Chondrocyte (in vitro differentiated cells): ENCODE data around the gene SLC35B4. TPM values are rescaled to one million over a fixed set of nuclear protein-coding genes. Genes with fewer than 3 reads are reported as not detected.

Experiments
- DNase-seq: peaks from one replicate; pipeline ENCODE4 v3.0.0; 2021; ENCODE audit warnings: mixed read lengths, low spot score
- H3K27ac Mint-ChIP-seq: one replicate; pipeline ENCODE4 v1.8.0; 2021; ENCODE audit warnings: mild to moderate bottlenecking, moderate library complexity, mixed read lengths; ENCODE audit not compliant: unreplicated experiment
- H3K27me3 Mint-ChIP-seq: 2 replicates; pipeline ENCODE4 v1.8.0; 2021; ENCODE audit warnings: low read depth, mixed read lengths
- H3K36me3 Mint-ChIP-seq: 2 replicates; pipeline ENCODE4 v1.8.0; 2021; ENCODE audit warnings: low read depth, mixed read lengths
- H3K4me1 Mint-ChIP-seq: 2 replicates; pipeline ENCODE4 v1.8.0; 2021; ENCODE audit warnings: low read depth, mild to moderate bottlenecking, mixed read lengths
- H3K4me3 Mint-ChIP-seq: one replicate; pipeline ENCODE4 v1.8.0; 2021; ENCODE audit warnings: mild to moderate bottlenecking, moderate library complexity, mixed read lengths; ENCODE audit not compliant: unreplicated experiment
- H3K9me3 Mint-ChIP-seq: 2 replicates; pipeline ENCODE4 v1.8.0; 2021; ENCODE audit warnings: low read depth, mixed read lengths
- total RNA-seq: library from RNA; stranded (reverse); gene quantifications from 3 replicates; pipeline ENCODE4 v1.2.1, GENCODE V29; 2021
- TF ChIP-seq, protein P1 (sequence below): fragments of 200-600 bp; sonication (generic); IDR thresholded peaks from 2 replicates; pipeline ENCODE4 v1.5.0; 2021; ENCODE audit warnings: antibody characterized with exemption, mild to moderate bottlenecking, moderate library complexity

Gene SLC35B4
- total RNA-seq, 1 donor from 2014 or later: 25.1 TPM

DNA sequence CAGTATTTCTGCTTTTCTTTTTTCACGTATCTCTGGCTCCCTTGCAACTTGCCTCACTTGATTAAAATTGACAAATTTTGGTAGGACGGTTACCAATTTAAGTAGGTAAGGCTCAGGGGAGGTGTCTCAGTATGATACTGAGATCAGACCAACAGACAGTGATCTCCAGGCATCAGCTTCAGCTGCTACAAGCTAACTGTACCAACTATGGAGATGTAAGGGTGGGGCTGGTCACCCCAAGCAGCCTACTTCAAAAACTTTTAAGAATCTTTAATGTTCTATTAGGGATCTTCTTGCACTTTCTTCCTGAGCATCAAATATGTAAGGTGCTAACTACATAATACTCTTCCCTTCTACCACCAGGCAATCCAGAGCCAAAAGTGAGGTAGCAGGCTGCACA, 26.9 kb downstream of the SLC35B4 start:
- Mint-ChIP-seq H3K4me3 (no peak overlapping the region), H3K36me3 (peaks cover 12% of the 10 kb centered on the region), H3K4me1 (peaks cover 11% of the 10 kb centered on the region)

DNA sequence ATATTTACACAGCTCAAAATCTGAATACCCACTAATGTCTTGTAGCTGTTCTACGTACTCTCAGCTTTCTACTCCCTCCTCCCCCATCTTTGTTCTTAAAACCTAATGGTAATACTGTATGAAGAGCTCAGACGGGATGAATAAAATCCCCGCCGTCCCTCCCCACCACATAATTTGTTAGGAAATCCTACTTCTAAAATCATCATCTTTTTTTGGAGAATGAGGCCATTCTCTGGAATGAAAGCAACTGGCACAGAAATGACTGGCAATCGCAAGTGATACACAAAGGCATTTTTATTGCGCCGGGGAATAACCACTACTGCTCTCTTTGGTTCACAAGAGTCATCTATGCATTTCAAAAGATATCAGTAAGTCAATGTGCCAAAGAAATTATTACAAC, 27.3 kb downstream of the SLC35B4 start:
- peaks cover 11% of the 10 kb centered on the region for H3K4me1 Mint-ChIP-seq
- H3K27ac Mint-ChIP-seq: no peak overlapping the region
- no peaks in the 10 kb centered on the region for H3K9me3 Mint-ChIP-seq
- DNase-seq: no peak
- peaks cover 8% of the 10 kb centered on the region for H3K36me3 Mint-ChIP-seq
- peaks cover 9% of the 10 kb centered on the region for H3K27me3 Mint-ChIP-seq
- TF ChIP-seq, protein P1, sequence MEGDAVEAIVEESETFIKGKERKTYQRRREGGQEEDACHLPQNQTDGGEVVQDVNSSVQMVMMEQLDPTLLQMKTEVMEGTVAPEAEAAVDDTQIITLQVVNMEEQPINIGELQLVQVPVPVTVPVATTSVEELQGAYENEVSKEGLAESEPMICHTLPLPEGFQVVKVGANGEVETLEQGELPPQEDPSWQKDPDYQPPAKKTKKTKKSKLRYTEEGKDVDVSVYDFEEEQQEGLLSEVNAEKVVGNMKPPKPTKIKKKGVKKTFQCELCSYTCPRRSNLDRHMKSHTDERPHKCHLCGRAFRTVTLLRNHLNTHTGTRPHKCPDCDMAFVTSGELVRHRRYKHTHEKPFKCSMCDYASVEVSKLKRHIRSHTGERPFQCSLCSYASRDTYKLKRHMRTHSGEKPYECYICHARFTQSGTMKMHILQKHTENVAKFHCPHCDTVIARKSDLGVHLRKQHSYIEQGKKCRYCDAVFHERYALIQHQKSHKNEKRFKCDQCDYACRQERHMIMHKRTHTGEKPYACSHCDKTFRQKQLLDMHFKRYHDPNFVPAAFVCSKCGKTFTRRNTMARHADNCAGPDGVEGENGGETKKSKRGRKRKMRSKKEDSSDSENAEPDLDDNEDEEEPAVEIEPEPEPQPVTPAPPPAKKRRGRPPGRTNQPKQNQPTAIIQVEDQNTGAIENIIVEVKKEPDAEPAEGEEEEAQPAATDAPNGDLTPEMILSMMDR: no peak
- no peak overlapping the region for H3K4me3 Mint-ChIP-seq

More for the DNA sequence above, 26.9 kb downstream of the SLC35B4 start:
- TF ChIP-seq, protein P1: no peak
- Mint-ChIP-seq H3K9me3 (no peaks in the 10 kb centered on the region), H3K27ac (no peak overlapping the region), H3K27me3 (peaks cover 9% of the 10 kb centered on the region)
- no peak for DNase-seq

DNA sequence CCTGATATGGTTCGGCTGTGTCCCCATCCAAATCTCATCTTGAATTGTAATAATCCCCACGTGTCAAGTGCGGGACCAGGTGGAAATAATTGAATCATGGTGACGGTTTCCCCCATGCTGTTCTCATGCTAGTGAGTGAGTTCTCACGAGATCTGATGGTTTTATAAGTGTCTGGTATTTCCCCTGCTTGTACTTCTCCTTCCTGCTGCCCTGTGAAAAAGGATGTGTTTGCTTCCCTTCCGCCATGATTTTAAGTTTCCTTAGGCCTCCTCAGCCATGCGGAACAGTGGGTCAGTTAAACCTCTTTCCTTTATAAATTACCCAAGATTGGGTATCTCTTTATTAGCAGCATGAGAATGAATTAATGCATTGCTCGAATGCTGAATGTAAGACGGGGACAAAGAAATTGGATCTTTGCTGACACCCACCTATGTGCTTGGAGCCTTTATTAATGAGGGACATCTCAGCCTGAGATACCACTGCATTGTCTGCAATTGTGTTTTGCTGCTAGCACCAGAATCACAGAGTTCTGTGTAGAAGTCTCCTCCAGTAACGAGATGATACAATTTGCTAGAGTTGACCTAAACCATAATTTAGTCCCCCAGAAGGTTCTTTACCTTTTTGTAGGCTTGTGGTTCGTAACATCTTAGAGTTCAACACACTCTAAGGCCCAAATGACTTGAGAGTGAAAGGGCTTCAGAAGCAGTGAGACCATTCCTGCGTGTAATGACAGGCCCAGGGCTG, 28.6 kb downstream of the SLC35B4 start:
- Mint-ChIP-seq H3K4me1 (peaks cover 11% of the 10 kb centered on the region), H3K9me3 (no peaks in the 10 kb centered on the region), H3K4me3 (no peak overlapping the region), H3K27me3 (peaks cover 10% of the 10 kb centered on the region), H3K36me3 (peaks cover under 1% of the 10 kb centered on the region), H3K27ac (no peak overlapping the region)
- DNase-seq: no peak
- TF ChIP-seq, protein P1: no peak

DNA sequence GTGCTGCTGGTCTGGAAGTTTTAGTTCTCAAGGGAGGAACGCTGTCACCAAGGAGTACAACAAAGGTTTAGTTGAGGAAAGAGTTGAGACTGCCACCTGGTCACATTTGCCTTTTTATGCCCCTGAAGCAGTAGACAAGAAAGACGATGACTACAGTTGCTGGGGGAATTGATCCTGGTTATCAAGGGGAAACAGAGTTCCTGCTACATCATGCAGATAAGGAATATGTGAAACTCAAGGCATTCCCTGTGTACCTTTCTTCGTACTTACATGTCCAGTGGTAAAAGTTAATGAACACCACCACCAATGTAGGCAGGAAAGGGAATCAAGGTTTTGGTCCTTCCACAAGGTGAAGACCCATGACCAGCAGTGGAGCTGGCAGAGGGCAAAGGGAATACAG, 31.8 kb downstream of the SLC35B4 start:
- Mint-ChIP-seq H3K9me3 (peaks cover 2% of the 10 kb centered on the region), H3K27ac (no peak overlapping the region), H3K4me1 (peaks cover under 1% of the 10 kb centered on the region), H3K36me3 (no peaks in the 10 kb centered on the region), H3K4me3 (no peak overlapping the region), H3K27me3 (peaks cover 16% of the 10 kb centered on the region)
- TF ChIP-seq, protein P1: no peak
- no peak for DNase-seq

DNA sequence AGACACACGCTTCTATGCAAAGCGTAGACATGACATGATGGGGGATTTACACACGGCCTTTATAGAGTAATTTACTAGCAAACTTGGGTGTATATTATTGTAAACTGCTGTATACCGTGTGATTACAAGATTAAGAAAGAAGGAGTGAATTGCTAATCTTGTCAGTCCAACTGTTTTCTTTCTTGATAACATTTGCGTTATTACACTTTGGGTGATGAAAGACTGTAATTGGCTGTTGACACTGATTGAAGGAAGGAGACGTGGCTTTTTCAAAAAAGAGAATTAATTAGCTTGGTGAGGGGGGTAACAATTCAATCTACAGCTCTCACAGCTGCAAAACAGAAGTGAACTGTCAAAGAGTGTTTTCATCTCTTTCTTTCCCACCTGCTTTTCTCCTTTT, 32.7 kb downstream of the SLC35B4 start:
- Mint-ChIP-seq H3K9me3 (peaks cover 2% of the 10 kb centered on the region), H3K4me1 (no peaks in the 10 kb centered on the region)
- DNase-seq: no peak

More for the DNA sequence above, 32.7 kb downstream of the SLC35B4 start:
- H3K36me3 Mint-ChIP-seq: no peaks in the 10 kb centered on the region
- no peak overlapping the region for H3K27ac Mint-ChIP-seq
- H3K27me3 Mint-ChIP-seq: peaks cover 23% of the 10 kb centered on the region
- TF ChIP-seq, protein P1: no peak
- no peak overlapping the region for H3K4me3 Mint-ChIP-seq
